ENCODE data around the gene CYP2A6. TPM values are rescaled to one million over a fixed set of nuclear protein-coding genes. Genes with fewer than 3 reads are reported as not detected.
"Not testable (repeated sequence)": the region's sequence is repeated elsewhere in the genome, so short reads cannot be mapped to it uniquely, and the experiment has no call there.

The CYP2A6 gene
- total RNA-seq, 2 experiments from 2014 or later, result not detected

- H3K36me3 Mint-ChIP-seq (ENCODE audit: low read depth); CTCF ChIA-PET: not testable (repeated sequence)
- intact Hi-C loops (cut with micrococcal nuclease), result loop anchor here (2.0 kb wide), 1 partner anchor 34 kb away; no protein-coding TSS in a partner anchor
Observed at GRCh38 chr19:40838477-40838876, 11.8 kb downstream of the CYP2A6 start.

GRCh38 chr19:40836754-40837429, 13.4 kb downstream of the CYP2A6 start:
- H3K9me3 Mint-ChIP-seq, result no peaks in the 10 kb centered on the region
- H3K4me1 Mint-ChIP-seq (ENCODE audit: low read depth), result peaks cover 13% of the 10 kb centered on the region
- H3K4me3 Mint-ChIP-seq, result no peak overlapping the region
- H3K27ac Mint-ChIP-seq, result no peak overlapping the region
- no peaks in the 10 kb centered on the region for H3K27me3 Mint-ChIP-seq (ENCODE audit: low read depth)
- no peaks in the 10 kb centered on the region for H3K36me3 Mint-ChIP-seq (ENCODE audit: low read depth)
- intact Hi-C loops (cut with micrococcal nuclease), result no loop called here
- CTCF ChIA-PET, result interaction anchor here (0.7 kb wide), 1 partner anchor 411 kb away, joined by 4 read pairs; no protein-coding TSS in a partner anchor
- no peak for DNase-seq

More at GRCh38 chr19:40838477-40838876, 11.8 kb downstream of the CYP2A6 start:
- not testable (repeated sequence) for H3K4me3 Mint-ChIP-seq; H3K9me3 Mint-ChIP-seq; H3K27me3 Mint-ChIP-seq (ENCODE audit: low read depth); H3K4me1 Mint-ChIP-seq (ENCODE audit: low read depth); H3K27ac Mint-ChIP-seq; DNase-seq

GRCh38 chr19:40833728-40834533, 16.3 kb downstream of the CYP2A6 start:
- CTCF ChIA-PET, result interaction anchor here (0.9 kb wide), 1 partner anchor 74 kb away, joined by 3 read pairs; no protein-coding TSS in a partner anchor
- H3K27ac Mint-ChIP-seq; DNase-seq; H3K36me3 Mint-ChIP-seq (ENCODE audit: low read depth); intact Hi-C loops (cut with micrococcal nuclease); H3K9me3 Mint-ChIP-seq; H3K27me3 Mint-ChIP-seq (ENCODE audit: low read depth): not testable (repeated sequence)
- Mint-ChIP-seq H3K4me3 (peak overlapping the region; percentile 41), H3K4me1 (ENCODE audit: low read depth) (peaks cover 13% of the 10 kb centered on the region)

GRCh38 chr19:40832431-40832790, 17.8 kb downstream of the CYP2A6 start:
- CTCF ChIA-PET, result interaction anchor here (0.9 to 1.3 kb wide), 2 partner anchors 13 to 26 kb away, joined by 4 to 5 read pairs; no protein-coding TSS in a partner anchor
- H3K4me3 Mint-ChIP-seq; H3K9me3 Mint-ChIP-seq; H3K27me3 Mint-ChIP-seq (ENCODE audit: low read depth); H3K36me3 Mint-ChIP-seq (ENCODE audit: low read depth); intact Hi-C loops (cut with micrococcal nuclease); H3K27ac Mint-ChIP-seq; DNase-seq: not testable (repeated sequence)
- H3K4me1 Mint-ChIP-seq (ENCODE audit: low read depth), result peaks cover 13% of the 10 kb centered on the region

GRCh38 chr19:40831502-40832430, 18.5 kb downstream of the CYP2A6 start:
- no peaks in the 10 kb centered on the region for H3K9me3 Mint-ChIP-seq
- CTCF ChIA-PET, result interaction anchor here (0.9 to 1.3 kb wide), 2 partner anchors 12 to 25 kb away, joined by 4 to 5 read pairs; no protein-coding TSS in a partner anchor
- no peak overlapping the region for H3K4me3 Mint-ChIP-seq
- peaks cover 19% of the 10 kb centered on the region for H3K4me1 Mint-ChIP-seq (ENCODE audit: low read depth)
- DNase-seq, result no peak
- H3K27ac Mint-ChIP-seq, result no peak overlapping the region
- no peaks in the 10 kb centered on the region for H3K27me3 Mint-ChIP-seq (ENCODE audit: low read depth)
- H3K36me3 Mint-ChIP-seq (ENCODE audit: low read depth), result no peaks in the 10 kb centered on the region
- intact Hi-C loops (cut with micrococcal nuclease), result no loop called here

GRCh38 chr19:40830741-40831140, 19.5 kb downstream of the CYP2A6 start:
- H3K36me3 Mint-ChIP-seq (ENCODE audit: low read depth); H3K27me3 Mint-ChIP-seq (ENCODE audit: low read depth); H3K27ac Mint-ChIP-seq; H3K9me3 Mint-ChIP-seq; DNase-seq; CTCF ChIA-PET; H3K4me3 Mint-ChIP-seq; intact Hi-C loops (cut with micrococcal nuclease): not testable (repeated sequence)
- H3K4me1 Mint-ChIP-seq (ENCODE audit: low read depth), result peaks cover 25% of the 10 kb centered on the region

- Mint-ChIP-seq H3K4me1 (ENCODE audit: low read depth) (peaks cover 27% of the 10 kb centered on the region), H3K27ac (no peak overlapping the region), H3K36me3 (ENCODE audit: low read depth) (no peaks in the 10 kb centered on the region), H3K4me3 (no peak overlapping the region), H3K9me3 (no peaks in the 10 kb centered on the region), H3K27me3 (ENCODE audit: low read depth) (no peaks in the 10 kb centered on the region)
- CTCF ChIA-PET, result interaction anchor here (1.3 kb wide), 1 partner anchor 194 kb away, joined by 3 read pairs; no protein-coding TSS in a partner anchor
- no peak for DNase-seq
- intact Hi-C loops (cut with micrococcal nuclease), result no loop called here
Observed at GRCh38 chr19:40829205-40829604, 21.0 kb downstream of the CYP2A6 start.

GRCh38 chr19:40827386-40828247, 22.6 kb downstream of the CYP2A6 start:
- CTCF ChIA-PET, result interaction anchor here (1.3 kb wide), 1 partner anchor 193 kb away, joined by 3 read pairs; no protein-coding TSS in a partner anchor
- H3K9me3 Mint-ChIP-seq, result no peaks in the 10 kb centered on the region
- DNase-seq, result no peak
- H3K4me3 Mint-ChIP-seq, result no peak overlapping the region
- no peaks in the 10 kb centered on the region for H3K27me3 Mint-ChIP-seq (ENCODE audit: low read depth)
- no peaks in the 10 kb centered on the region for H3K36me3 Mint-ChIP-seq (ENCODE audit: low read depth)
- peaks cover 18% of the 10 kb centered on the region for H3K4me1 Mint-ChIP-seq (ENCODE audit: low read depth)
- intact Hi-C loops (cut with micrococcal nuclease), result no loop called here
- no peak overlapping the region for H3K27ac Mint-ChIP-seq

GRCh38 chr19:40826699-40827385, 23.4 kb downstream of the CYP2A6 start:
- H3K9me3 Mint-ChIP-seq; H3K4me3 Mint-ChIP-seq; H3K36me3 Mint-ChIP-seq (ENCODE audit: low read depth); H3K27ac Mint-ChIP-seq; CTCF ChIA-PET; H3K27me3 Mint-ChIP-seq (ENCODE audit: low read depth); intact Hi-C loops (cut with micrococcal nuclease): not testable (repeated sequence)
- H3K4me1 Mint-ChIP-seq (ENCODE audit: low read depth), result peaks cover 16% of the 10 kb centered on the region
- peak; percentile 46 for DNase-seq

GRCh38 chr19:40826312-40826698, 23.9 kb downstream of the CYP2A6 start:
- DNase-seq; H3K36me3 Mint-ChIP-seq (ENCODE audit: low read depth); intact Hi-C loops (cut with micrococcal nuclease); H3K9me3 Mint-ChIP-seq; H3K27ac Mint-ChIP-seq; H3K27me3 Mint-ChIP-seq (ENCODE audit: low read depth); CTCF ChIA-PET; H3K4me3 Mint-ChIP-seq: not testable (repeated sequence)
- H3K4me1 Mint-ChIP-seq (ENCODE audit: low read depth), result peaks cover 16% of the 10 kb centered on the region

Measured in activated naive CD4-positive, alpha-beta T cell treated with anti-CD3 and anti-CD28 coated beads for 36 hours (primary cell).